Astrocyte of the spinal cord (primary cell): ENCODE results near the gene SLN.

Source experiments
- DNase-seq: peaks from one replicate; pipeline ENCODE4 v3.0.0; 2011; ENCODE audit warnings: low read depth, low spot score
- H3K4me3 ChIP-seq: 2 replicates; pipeline ENCODE4 v1.5.1; 2011; ENCODE audit warnings: low read depth, mild to moderate bottlenecking, low read length, moderate library complexity
- in situ Hi-C: cut with HindIII; loops from 2 replicates; pipeline ENCODE4 v1.10.0; 2017; ENCODE audit warnings: low sequenced_read_pairs
- TF ChIP-seq, protein P1 (sequence below): IDR thresholded peaks from 2 replicates; pipeline ENCODE4 v1.5.1; 2012; ENCODE audit warnings: low read depth, mild to moderate bottlenecking, low read length, inconsistent platforms

The SLN gene

GRCh38 chr11:107682171-107682570 is 29.7 kb downstream of the SLN start:
- no peak for DNase-seq
- no peak overlapping the region for H3K4me3 ChIP-seq
- TF ChIP-seq, protein P1, sequence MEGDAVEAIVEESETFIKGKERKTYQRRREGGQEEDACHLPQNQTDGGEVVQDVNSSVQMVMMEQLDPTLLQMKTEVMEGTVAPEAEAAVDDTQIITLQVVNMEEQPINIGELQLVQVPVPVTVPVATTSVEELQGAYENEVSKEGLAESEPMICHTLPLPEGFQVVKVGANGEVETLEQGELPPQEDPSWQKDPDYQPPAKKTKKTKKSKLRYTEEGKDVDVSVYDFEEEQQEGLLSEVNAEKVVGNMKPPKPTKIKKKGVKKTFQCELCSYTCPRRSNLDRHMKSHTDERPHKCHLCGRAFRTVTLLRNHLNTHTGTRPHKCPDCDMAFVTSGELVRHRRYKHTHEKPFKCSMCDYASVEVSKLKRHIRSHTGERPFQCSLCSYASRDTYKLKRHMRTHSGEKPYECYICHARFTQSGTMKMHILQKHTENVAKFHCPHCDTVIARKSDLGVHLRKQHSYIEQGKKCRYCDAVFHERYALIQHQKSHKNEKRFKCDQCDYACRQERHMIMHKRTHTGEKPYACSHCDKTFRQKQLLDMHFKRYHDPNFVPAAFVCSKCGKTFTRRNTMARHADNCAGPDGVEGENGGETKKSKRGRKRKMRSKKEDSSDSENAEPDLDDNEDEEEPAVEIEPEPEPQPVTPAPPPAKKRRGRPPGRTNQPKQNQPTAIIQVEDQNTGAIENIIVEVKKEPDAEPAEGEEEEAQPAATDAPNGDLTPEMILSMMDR, result no peak
- in situ Hi-C loops, result no loop called here

- TF ChIP-seq, protein P1, result no peak
- H3K4me3 ChIP-seq, result no peak overlapping the region
- DNase-seq, result no peak
- in situ Hi-C loops, result no loop called here
These were observed 32.4 kb downstream of the SLN start for GRCh38 chr11:107679255-107680024.

GRCh38 chr11:107678632-107678971 is 33.3 kb downstream of the SLN start:
- DNase-seq, result no peak
- in situ Hi-C loops, result no loop called here
- H3K4me3 ChIP-seq, result no peak overlapping the region
- TF ChIP-seq, protein P1, result no peak

- no peak overlapping the region for H3K4me3 ChIP-seq
- DNase-seq, result no peak
- in situ Hi-C loops, result no loop called here
- TF ChIP-seq, protein P1, result no peak
These were observed 33.8 kb downstream of the SLN start for GRCh38 chr11:107677924-107678631.

- TF ChIP-seq, protein P1, result no peak
- in situ Hi-C loops, result no loop called here
- no peak overlapping the region for H3K4me3 ChIP-seq
- no peak for DNase-seq
These were observed 35.4 kb downstream of the SLN start for GRCh38 chr11:107676336-107677057.

DNA sequence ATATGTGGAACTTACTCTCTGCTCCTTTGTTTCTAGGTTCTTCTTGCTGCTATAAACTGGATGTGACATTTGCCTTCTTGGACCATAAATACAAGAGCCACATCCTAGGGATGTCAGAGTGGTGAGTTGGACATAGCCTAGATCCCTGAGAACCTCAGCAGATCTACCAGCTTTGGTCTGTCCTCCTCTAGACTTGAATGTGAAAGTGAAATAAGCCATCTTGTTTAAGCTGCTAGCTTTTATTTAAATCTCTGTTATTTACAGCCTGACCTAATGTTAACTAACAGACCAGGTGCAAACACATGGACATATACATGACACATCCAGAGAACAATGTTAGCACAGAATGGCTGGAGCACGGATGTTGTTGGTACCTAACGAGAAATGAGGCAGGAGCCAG is 36.0 kb downstream of the SLN start:
- no peak for DNase-seq

More for the DNA sequence above, 36.0 kb downstream of the SLN start:
- H3K4me3 ChIP-seq, result no peak overlapping the region
- in situ Hi-C loops, result no loop called here
- TF ChIP-seq, protein P1, result no peak
